ENCODE results near the gene TPST2.

Gene TPST2

GRCh38 chr22:26567610-26568009 is 22.3 kb downstream of the TPST2 start:
- in situ Hi-C loops (cut with HindIII; ENCODE audit: low sequenced_read_pairs): no loop called here
- H3K4me3 ChIP-seq (ENCODE audit: low read depth, low read length): no peak overlapping the region
- no peak for DNase-seq (ENCODE audit: low read depth)
- TF ChIP-seq CTCF (IDR thresholded peaks at IDR 0.05; ENCODE audit: low read depth, low read length, missing control alignments): no peak

GRCh38 chr22:26566994-26567393 is 22.9 kb downstream of the TPST2 start:
- in situ Hi-C loops (cut with HindIII; ENCODE audit: low sequenced_read_pairs): no loop called here
- TF ChIP-seq CTCF (IDR thresholded peaks at IDR 0.05; ENCODE audit: low read depth, low read length, missing control alignments): no peak
- no peak for DNase-seq (ENCODE audit: low read depth)
- H3K4me3 ChIP-seq (ENCODE audit: low read depth, low read length): no peak overlapping the region

- in situ Hi-C loops (cut with HindIII; ENCODE audit: low sequenced_read_pairs): no loop called here
These were observed 24.0 kb downstream of the TPST2 start for GRCh38 chr22:26565889-26566288.

GRCh38 chr22:26565181-26565580 is 24.8 kb downstream of the TPST2 start:
- H3K4me3 ChIP-seq (ENCODE audit: low read depth, low read length): no peak overlapping the region
- in situ Hi-C loops (cut with HindIII; ENCODE audit: low sequenced_read_pairs): no loop called here
- no peak for DNase-seq (ENCODE audit: low read depth)
- TF ChIP-seq CTCF (IDR thresholded peaks at IDR 0.05; ENCODE audit: low read depth, low read length, missing control alignments): no peak

More at GRCh38 chr22:26565889-26566288, 24.0 kb downstream of the TPST2 start:
- no peak for TF ChIP-seq CTCF (IDR thresholded peaks at IDR 0.05; ENCODE audit: low read depth, low read length, missing control alignments)
- no peak overlapping the region for H3K4me3 ChIP-seq (ENCODE audit: low read depth, low read length)
- DNase-seq (ENCODE audit: low read depth): no peak

- no peak for DNase-seq (ENCODE audit: low read depth)
- in situ Hi-C loops (cut with HindIII; ENCODE audit: low sequenced_read_pairs): no loop called here
- no peak overlapping the region for H3K4me3 ChIP-seq (ENCODE audit: low read depth, low read length)
- no peak for TF ChIP-seq CTCF (IDR thresholded peaks at IDR 0.05; ENCODE audit: low read depth, low read length, missing control alignments)
These were observed 25.3 kb downstream of the TPST2 start for GRCh38 chr22:26564672-26565071.

- in situ Hi-C loops (cut with HindIII; ENCODE audit: low sequenced_read_pairs): no loop called here
- no peak for TF ChIP-seq CTCF (IDR thresholded peaks at IDR 0.05; ENCODE audit: low read depth, low read length, missing control alignments)
These were observed 25.8 kb downstream of the TPST2 start for GRCh38 chr22:26564181-26564580.

GRCh38 chr22:26563022-26563421 is 26.9 kb downstream of the TPST2 start:
- in situ Hi-C loops (cut with HindIII; ENCODE audit: low sequenced_read_pairs): no loop called here
- no peak for DNase-seq (ENCODE audit: low read depth)
- TF ChIP-seq CTCF (IDR thresholded peaks at IDR 0.05; ENCODE audit: low read depth, low read length, missing control alignments): peak; percentile 11

More at GRCh38 chr22:26564181-26564580, 25.8 kb downstream of the TPST2 start:
- no peak for DNase-seq (ENCODE audit: low read depth)
- H3K4me3 ChIP-seq (ENCODE audit: low read depth, low read length): no peak overlapping the region

More at GRCh38 chr22:26563022-26563421, 26.9 kb downstream of the TPST2 start:
- no peak overlapping the region for H3K4me3 ChIP-seq (ENCODE audit: low read depth, low read length)
